HepG2 (cell line): ENCODE data around the gene ANKS1B. TPM values are rescaled to one million over a fixed set of nuclear protein-coding genes. Genes with fewer than 3 reads are reported as not detected.

Experiments
- ATAC-seq: fragments of 200-7000 bp; cut with Tn5 transposase; 3 replicates; pipeline ENCODE4 v1.9.1; 2020; ENCODE audit warnings: mild to moderate bottlenecking, moderate library complexity
- BruUV-seq: library from RNA; stranded (reverse); fragments of 400-500 nt; replicated peaks from 2 replicates; lab custom pipeline; 2021; lab: Mats Ljungman, UMichigan
- CTCF ChIA-PET: fragments of 300-600 bp; formaldehyde crosslinking; extraction: SDS; loops from one replicate; lab custom pipeline; 2021; ENCODE audit warnings: low total read pairs, inconsistent platforms, low intra/inter-chr PET ratio; lab: Yijun Ruan, JAX
- POLR2A ChIA-PET: fragments of 350-600 bp; sonication (Branson Sonifier 250); formaldehyde crosslinking; loops from one replicate; lab custom pipeline; 2020; ENCODE audit warnings: antibody characterized with exemption, inconsistent platforms; lab: Yijun Ruan, JAX
- DNase-seq: peaks from one replicate; pipeline ENCODE4 v3.0.0-alpha.2; 2015; ENCODE audit warnings: low spot score
- FAIRE-seq: peaks from 3 replicates; lab custom pipeline; 2011; peaks lifted over from hg19 to GRCh38; lab: Jason Lieb, UNC
- H2AFZ ChIP-seq: one replicate; pipeline ENCODE4 v1.6.1; 2011; ENCODE audit warnings: low read length, inconsistent platforms
- H3K27ac ChIP-seq: fragments of 300-600 bp; 3 replicates; pipeline ENCODE4 v1.8.0; 2011; ENCODE audit warnings: mixed run types, mild to moderate bottlenecking, mixed read lengths, low read length, inconsistent platforms; ENCODE audit not compliant: insufficient read depth; ENCODE audit errors: extremely low read length
- H3K27me3 ChIP-seq, 2 experiments: fragments of 200-600 bp in 1 of 2; 2 replicates in 1 of 2; 3 replicates in 1 of 2; pipeline versions ENCODE4 v1.6.0 to v1.8.0; 2011; ENCODE audit warnings: low read length in 2 of 2, mild to moderate bottlenecking in 2 of 2, moderate library complexity in 2 of 2, inconsistent platforms in 1 of 2; ENCODE audit not compliant: insufficient read depth in 2 of 2, control insufficient read depth in 1 of 2
- H3K36me3 ChIP-seq, 2 experiments: fragments of 200-600 bp in 1 of 2; replicated peaks in 1 of 2; 2 replicates in 1 of 2; 3 replicates in 1 of 2; pipeline versions ENCODE4 v1.5.1 to v1.8.0; 2011; ENCODE audit warnings: low read length in 2 of 2, inconsistent platforms in 1 of 2; ENCODE audit not compliant: insufficient read depth in 2 of 2, control insufficient read depth in 1 of 2
- H3K4me1 ChIP-seq: 2 replicates; pipeline ENCODE4 v1.5.1; 2012; ENCODE audit warnings: low read length, inconsistent platforms; ENCODE audit not compliant: insufficient read depth
- H3K4me2 ChIP-seq: 2 replicates; pipeline ENCODE4 v1.6.0; 2011; ENCODE audit warnings: low read depth, low read length, inconsistent platforms
- H3K4me3 ChIP-seq, 3 experiments: fragments of 200-600 bp in 1 of 3; sonication (generic), shearing (Covaris generic) in 1 of 3; replicated peaks in 1 of 3; 2 replicates each; pipeline ENCODE4 v1.5.1; 2011 to 2016; ENCODE audit warnings: low read length in 3 of 3, inconsistent platforms in 2 of 3, low read depth in 2 of 3, mild to moderate bottlenecking in 2 of 3, control low read depth in 1 of 3, mixed read lengths in 1 of 3; ENCODE audit not compliant: insufficient read depth in 1 of 3
- H3K79me2 ChIP-seq: one replicate; pipeline ENCODE4 v1.6.1; 2011; ENCODE audit warnings: low read length, inconsistent platforms; ENCODE audit not compliant: insufficient read depth
- H3K9ac ChIP-seq: 2 replicates; pipeline ENCODE4 v1.6.0; 2011; ENCODE audit warnings: mild to moderate bottlenecking, low read depth, low read length, inconsistent platforms; ENCODE audit not compliant: insufficient read depth
- H3K9me3 ChIP-seq: 2 replicates; pipeline ENCODE4 v1.5.1; 2012; ENCODE audit warnings: mild to moderate bottlenecking, low read length
- H4K20me1 ChIP-seq: 2 replicates; pipeline ENCODE4 v1.6.0; 2011; ENCODE audit warnings: inconsistent platforms, mild to moderate bottlenecking, low read length, moderate library complexity; ENCODE audit not compliant: insufficient read depth
- ADNP ChIP-seq: sonication (generic); formaldehyde crosslinking; IDR thresholded peaks from 2 replicates; pipeline ENCODE4 v1.4.0; 2020; ENCODE audit warnings: missing genetic modification reagents
- CBX2 ChIP-seq, 2 experiments: fragments of 200-600 bp in 1 of 2; sonication (generic); formaldehyde crosslinking in 1 of 2; IDR thresholded peaks; 2 replicates each; pipeline versions ENCODE4 v1.7.0 to v1.8.1; 2018 to 2022; ENCODE audit warnings: low read depth in 2 of 2, low read length in 1 of 2, mild to moderate bottlenecking in 1 of 2, missing genetic modification reagents in 1 of 2
- DNMT1 ChIP-seq: sonication (generic); formaldehyde crosslinking; IDR thresholded peaks from 2 replicates; pipeline ENCODE4 v1.5.1; 2020; ENCODE audit warnings: mild to moderate bottlenecking, missing genetic modification reagents
- HIVEP1 ChIP-seq: sonication (generic); formaldehyde crosslinking; IDR thresholded peaks from 2 replicates; pipeline ENCODE4 v1.4.0; 2020; ENCODE audit warnings: mild to moderate bottlenecking, missing genetic modification reagents
- PAWR ChIP-seq: sonication (generic); formaldehyde crosslinking; IDR thresholded peaks from 2 replicates; pipeline ENCODE4 v1.4.0; 2020; ENCODE audit warnings: missing genetic modification reagents, mild to moderate bottlenecking, borderline replicate concordance
- SALL1 ChIP-seq: sonication (generic); formaldehyde crosslinking; IDR thresholded peaks from 2 replicates; pipeline ENCODE4 v1.8.0; 2022; ENCODE audit warnings: mild to moderate bottlenecking, missing genetic modification reagents
- ZBTB7B ChIP-seq: sonication (generic); formaldehyde crosslinking; IDR thresholded peaks from 2 replicates; pipeline ENCODE4 v1.4.0; 2020; ENCODE audit warnings: missing genetic modification reagents
- ZIK1 ChIP-seq: sonication (generic); formaldehyde crosslinking; IDR thresholded peaks from 2 replicates; pipeline ENCODE4 v1.5.0; 2020; ENCODE audit warnings: mild to moderate bottlenecking, low read depth, missing genetic modification reagents, borderline replicate concordance
- ZNF329 ChIP-seq: sonication (generic); formaldehyde crosslinking; IDR thresholded peaks from 2 replicates; pipeline ENCODE4 v1.9.0; 2021; ENCODE audit warnings: low read depth, mild to moderate bottlenecking, missing genetic modification reagents
- ZNF432 ChIP-seq: sonication (generic); formaldehyde crosslinking; IDR thresholded peaks from 2 replicates; pipeline ENCODE4 v1.5.0; 2020; ENCODE audit warnings: missing genetic modification reagents, mild to moderate bottlenecking, borderline replicate concordance
- ZNF543 ChIP-seq: sonication (generic); formaldehyde crosslinking; IDR thresholded peaks from 2 replicates; pipeline ENCODE4 v1.4.0; 2020; ENCODE audit warnings: mild to moderate bottlenecking, missing genetic modification reagents
- ZNF558 ChIP-seq: sonication (generic); formaldehyde crosslinking; IDR thresholded peaks from 2 replicates; pipeline ENCODE4 v1.9.0; 2022; ENCODE audit warnings: mild to moderate bottlenecking, missing genetic modification reagents, borderline replicate concordance
- WGBS: methylation state at CpG from one replicate; pipeline ENCODE4 v1.1.6; 2017; ENCODE audit warnings: low lambda C conversion rate; 5-methylcytosine and 5-hydroxymethylcytosine counted together
- in situ Hi-C: cut with HindIII; loops from 2 replicates; pipeline ENCODE4 v1.10.0; 2017; ENCODE audit warnings: low pct_unique_long_range_greater_than_20kb; ENCODE audit not compliant: extremely low pct_ligation_motif_present
- intact Hi-C: fragments of 100-400 bp; cut with micrococcal nuclease; formaldehyde crosslinking; loops from one replicate; pipeline ENCODE4 v1.10.0; 2022; ENCODE audit not compliant: unreplicated experiment
- polyA plus RNA-seq, 8 experiments: library from polyadenylated mRNA; depleted of rRNA in 3 of 8; stranded (reverse) in 7 of 8; unstranded in 1 of 8; fragments of >200 nt; fragmentation: Illumina TruSeq in 4 of 8; extraction: Trizol in 4 of 8; gene quantifications; 2 replicates each; pipeline versions ENCODE4 v1.2.1 to v1.2.3, GENCODE V29; 2011 to 2016; ENCODE audit warnings: low read depth in 4 of 8, missing spikeins in 1 of 8, mixed read lengths in 1 of 8; ENCODE audit not compliant: insufficient read depth in 1 of 8
- total RNA-seq, 5 experiments: library from RNA; depleted of rRNA; stranded (reverse); fragments of >200 nt; fragmentation: Illumina TruSeq; extraction: Trizol; gene quantifications; 2 replicates each; pipeline ENCODE4 v1.2.3, GENCODE V29; 2016; ENCODE audit warnings: low read depth in 1 of 5
- TF ChIP-seq, protein P1 (sequence below): sonication (generic); formaldehyde crosslinking; IDR thresholded peaks from 2 replicates; pipeline ENCODE4 v1.4.0; 2020; ENCODE audit warnings: mild to moderate bottlenecking, missing genetic modification reagents, borderline replicate concordance
- TF ChIP-seq, protein P2 (sequence below): sonication (generic); formaldehyde crosslinking; IDR thresholded peaks from 2 replicates; pipeline ENCODE4 v1.4.0; 2020; ENCODE audit warnings: missing genetic modification reagents

Gene ANKS1B
- total and polyA plus RNA-seq, 2 of the 13 experiments (the other 11 are each of a cell fraction or from before 2014, with no cell fraction given): 0.15 TPM; not detected in 1

DNA sequence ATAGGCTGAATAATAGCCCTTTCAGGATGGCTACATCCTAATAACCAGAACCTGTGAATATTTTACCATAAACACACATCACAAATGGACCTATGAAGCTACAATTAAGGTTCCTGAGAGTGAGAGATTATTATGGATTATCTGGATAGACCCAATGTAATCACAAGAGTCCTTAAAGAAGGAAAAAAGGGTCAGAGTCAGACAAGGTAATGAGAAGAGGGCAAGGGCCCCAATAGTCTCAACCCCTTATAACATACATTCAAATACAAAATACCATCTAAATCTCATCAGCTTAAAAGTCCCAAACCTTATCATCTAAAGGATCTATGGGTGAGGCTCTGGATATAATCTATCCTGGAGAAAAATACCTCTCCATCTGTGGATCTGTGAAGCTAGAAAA is 272.5 kb downstream of the ANKS1B start:
- CTCF ChIA-PET: no interaction called here
- POLR2A ChIA-PET: no interaction called here
- no peak for FAIRE-seq
- TF ChIP-seq ZNF329 (CRISPR knock-in tag) (no peak), ZNF543 (CRISPR knock-in tag) (no peak), ZIK1 (CRISPR knock-in tag) (no peak), PAWR (CRISPR knock-in tag) (no peak), ZNF558 (no peak), HIVEP1 (CRISPR knock-in tag) (no peak), ZBTB7B (CRISPR knock-in tag) (no peak), CBX2 (IDR thresholded peaks at IDR 0.05; ENCODE audit: low read depth, low read length) (no peak), CBX2 (CRISPR knock-in tag; IDR thresholded peaks at IDR 0.05; ENCODE audit: low read depth) (no peak)
- no peak overlapping the region for H3K9ac ChIP-seq
- no TSS peak for BruUV-seq
- in situ Hi-C loops (no loop called here), intact Hi-C loops (no loop called here)
- H4K20me1 ChIP-seq: no peaks in the 10 kb centered on the region
- H3K79me2 ChIP-seq: no peaks in the 10 kb centered on the region
- no peaks in the 10 kb centered on the region for H3K27me3 ChIP-seq
- no peak overlapping the region for H2AFZ ChIP-seq
- no peak for ATAC-seq
- no peak overlapping the region for H3K4me2 ChIP-seq
- H3K27ac ChIP-seq: no peak overlapping the region
- H3K9me3 ChIP-seq: no peaks in the 10 kb centered on the region
- no peak for DNase-seq
- H3K4me1 ChIP-seq: no peaks in the 10 kb centered on the region
- no peak overlapping the region for H3K4me3 ChIP-seq
- H3K36me3 ChIP-seq: no peaks in the 10 kb centered on the region

DNA sequence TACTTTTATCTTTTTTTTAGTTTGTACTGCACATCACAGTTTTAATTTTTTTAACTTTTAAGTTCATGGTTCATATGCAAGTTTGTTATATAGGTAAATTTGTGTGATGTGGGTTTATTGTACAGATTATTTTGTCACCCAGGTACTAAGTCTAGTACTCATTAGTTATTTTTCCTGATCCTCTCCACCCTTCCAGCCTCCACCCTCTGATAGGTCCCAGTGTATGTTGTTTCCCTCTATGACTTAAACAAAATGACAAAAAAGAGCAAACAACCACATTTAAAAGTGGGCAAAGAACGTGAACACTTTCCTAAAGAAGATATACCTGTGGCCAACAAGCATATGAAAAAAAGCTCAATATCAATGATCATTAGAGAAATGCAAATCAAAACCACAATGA is 273.5 kb downstream of the ANKS1B start:
- Histone ChIP-seq H3K4me2 (no peak overlapping the region), H3K79me2 (no peaks in the 10 kb centered on the region), H4K20me1 (no peaks in the 10 kb centered on the region), H3K36me3 (no peaks in the 10 kb centered on the region), H3K27ac (no peak overlapping the region), H3K4me3 (no peak overlapping the region), H3K4me1 (no peaks in the 10 kb centered on the region), H3K9ac (no peak overlapping the region), H3K27me3 (no peaks in the 10 kb centered on the region), H3K9me3 (no peaks in the 10 kb centered on the region), H2AFZ (no peak overlapping the region)
- no TSS peak for BruUV-seq
- TF ChIP-seq ZNF432 (CRISPR knock-in tag): no peak
- no peak for TF ChIP-seq ADNP (CRISPR knock-in tag)
- TF ChIP-seq SALL1 (CRISPR knock-in tag): no peak
- TF ChIP-seq, protein P1, sequence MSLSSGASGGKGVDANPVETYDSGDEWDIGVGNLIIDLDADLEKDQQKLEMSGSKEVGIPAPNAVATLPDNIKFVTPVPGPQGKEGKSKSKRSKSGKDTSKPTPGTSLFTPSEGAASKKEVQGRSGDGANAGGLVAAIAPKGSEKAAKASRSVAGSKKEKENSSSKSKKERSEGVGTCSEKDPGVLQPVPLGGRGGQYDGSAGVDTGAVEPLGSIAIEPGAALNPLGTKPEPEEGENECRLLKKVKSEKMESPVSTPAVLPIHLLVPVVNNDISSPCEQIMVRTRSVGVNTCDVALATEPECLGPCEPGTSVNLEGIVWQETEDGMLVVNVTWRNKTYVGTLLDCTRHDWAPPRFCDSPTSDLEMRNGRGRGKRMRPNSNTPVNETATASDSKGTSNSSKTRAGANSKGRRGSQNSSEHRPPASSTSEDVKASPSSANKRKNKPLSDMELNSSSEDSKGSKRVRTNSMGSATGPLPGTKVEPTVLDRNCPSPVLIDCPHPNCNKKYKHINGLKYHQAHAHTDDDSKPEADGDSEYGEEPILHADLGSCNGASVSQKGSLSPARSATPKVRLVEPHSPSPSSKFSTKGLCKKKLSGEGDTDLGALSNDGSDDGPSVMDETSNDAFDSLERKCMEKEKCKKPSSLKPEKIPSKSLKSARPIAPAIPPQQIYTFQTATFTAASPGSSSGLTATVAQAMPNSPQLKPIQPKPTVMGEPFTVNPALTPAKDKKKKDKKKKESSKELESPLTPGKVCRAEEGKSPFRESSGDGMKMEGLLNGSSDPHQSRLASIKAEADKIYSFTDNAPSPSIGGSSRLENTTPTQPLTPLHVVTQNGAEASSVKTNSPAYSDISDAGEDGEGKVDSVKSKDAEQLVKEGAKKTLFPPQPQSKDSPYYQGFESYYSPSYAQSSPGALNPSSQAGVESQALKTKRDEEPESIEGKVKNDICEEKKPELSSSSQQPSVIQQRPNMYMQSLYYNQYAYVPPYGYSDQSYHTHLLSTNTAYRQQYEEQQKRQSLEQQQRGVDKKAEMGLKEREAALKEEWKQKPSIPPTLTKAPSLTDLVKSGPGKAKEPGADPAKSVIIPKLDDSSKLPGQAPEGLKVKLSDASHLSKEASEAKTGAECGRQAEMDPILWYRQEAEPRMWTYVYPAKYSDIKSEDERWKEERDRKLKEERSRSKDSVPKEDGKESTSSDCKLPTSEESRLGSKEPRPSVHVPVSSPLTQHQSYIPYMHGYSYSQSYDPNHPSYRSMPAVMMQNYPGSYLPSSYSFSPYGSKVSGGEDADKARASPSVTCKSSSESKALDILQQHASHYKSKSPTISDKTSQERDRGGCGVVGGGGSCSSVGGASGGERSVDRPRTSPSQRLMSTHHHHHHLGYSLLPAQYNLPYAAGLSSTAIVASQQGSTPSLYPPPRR (CRISPR knock-in tag): no peak
- TF ChIP-seq, protein P2, sequence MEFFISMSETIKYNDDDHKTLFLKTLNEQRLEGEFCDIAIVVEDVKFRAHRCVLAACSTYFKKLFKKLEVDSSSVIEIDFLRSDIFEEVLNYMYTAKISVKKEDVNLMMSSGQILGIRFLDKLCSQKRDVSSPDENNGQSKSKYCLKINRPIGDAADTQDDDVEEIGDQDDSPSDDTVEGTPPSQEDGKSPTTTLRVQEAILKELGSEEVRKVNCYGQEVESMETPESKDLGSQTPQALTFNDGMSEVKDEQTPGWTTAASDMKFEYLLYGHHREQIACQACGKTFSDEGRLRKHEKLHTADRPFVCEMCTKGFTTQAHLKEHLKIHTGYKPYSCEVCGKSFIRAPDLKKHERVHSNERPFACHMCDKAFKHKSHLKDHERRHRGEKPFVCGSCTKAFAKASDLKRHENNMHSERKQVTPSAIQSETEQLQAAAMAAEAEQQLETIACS (CRISPR knock-in tag): no peak
- no peak for TF ChIP-seq DNMT1 (CRISPR knock-in tag)
- DNase-seq (no peak), ATAC-seq (no peak), FAIRE-seq (no peak)
- in situ Hi-C loops (no loop called here), intact Hi-C loops (no loop called here)
- 3% methylated on average over 1 of the region's 1 CpG for WGBS
- ChIA-PET CTCF (no interaction called here), POLR2A (no interaction called here)
